AML-193 (cell line): ENCODE data around the gene GRID2.

Experiments
- DNase-seq, 2 experiments: peaks; one replicate each; lab custom pipeline; 2025; lab: John Stamatoyannopoulos, UW

The GRID2 gene

DNA sequence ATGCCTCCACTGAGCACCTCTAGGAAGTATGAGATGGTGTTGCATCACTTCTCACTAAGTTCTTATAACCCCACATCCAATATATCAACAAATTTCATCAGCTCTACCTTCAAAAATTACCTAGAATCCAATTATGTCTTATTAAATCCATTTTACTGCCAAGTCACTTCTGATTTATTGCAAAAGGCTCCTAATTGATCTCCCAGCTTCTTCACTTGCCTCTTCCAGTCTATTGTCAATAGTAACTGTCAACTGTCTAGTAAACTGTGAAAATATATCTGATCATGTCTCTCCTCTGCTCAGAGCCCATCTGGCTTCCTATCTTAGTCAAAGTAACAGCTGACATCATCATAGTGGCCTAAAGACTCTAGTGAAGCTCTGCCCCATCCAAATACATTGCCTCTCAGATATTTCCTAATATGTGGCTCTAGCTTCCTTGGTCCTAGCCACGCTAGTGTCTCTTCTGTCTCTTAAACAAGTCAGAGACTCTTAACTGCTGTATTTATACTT is 1110.3 kb downstream of the GRID2 start:
- DNase-seq = no peak

DNA sequence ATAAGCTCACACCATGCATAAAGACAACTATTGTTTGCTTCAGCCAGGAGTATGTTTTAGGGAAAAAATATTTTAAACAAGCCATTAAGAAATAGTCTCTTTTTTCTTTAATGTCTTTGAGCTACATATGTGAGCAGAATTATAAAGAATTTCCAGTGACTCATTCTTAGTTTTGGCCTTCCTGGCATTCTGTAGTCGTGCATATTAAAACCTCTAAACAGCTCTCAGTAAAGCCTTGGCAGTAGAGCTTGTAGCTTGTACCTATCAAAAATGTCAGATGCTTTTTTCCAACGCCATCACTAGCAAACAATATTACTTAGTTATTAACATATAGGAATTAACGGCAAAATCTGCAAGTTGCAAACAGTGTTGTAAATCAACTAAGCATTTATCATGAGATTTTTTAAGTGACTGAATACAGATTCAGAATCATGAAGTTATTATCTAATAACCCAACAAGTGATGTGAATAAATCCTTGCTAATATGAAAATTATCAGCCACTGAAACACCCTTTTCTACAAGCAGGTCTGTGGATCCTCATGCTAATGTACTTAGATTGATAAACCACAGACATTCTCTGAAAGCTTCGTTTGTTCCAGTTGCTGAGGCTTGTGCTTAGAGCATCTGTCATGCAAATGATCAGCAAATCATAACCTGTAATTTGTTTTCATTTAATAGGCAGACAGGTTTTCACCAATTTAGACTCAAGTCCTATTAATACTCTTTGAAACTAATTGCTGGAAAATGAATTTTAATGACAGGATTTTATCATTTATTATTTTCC is 1112.8 kb downstream of the GRID2 start:
- DNase-seq = no peak

DNA sequence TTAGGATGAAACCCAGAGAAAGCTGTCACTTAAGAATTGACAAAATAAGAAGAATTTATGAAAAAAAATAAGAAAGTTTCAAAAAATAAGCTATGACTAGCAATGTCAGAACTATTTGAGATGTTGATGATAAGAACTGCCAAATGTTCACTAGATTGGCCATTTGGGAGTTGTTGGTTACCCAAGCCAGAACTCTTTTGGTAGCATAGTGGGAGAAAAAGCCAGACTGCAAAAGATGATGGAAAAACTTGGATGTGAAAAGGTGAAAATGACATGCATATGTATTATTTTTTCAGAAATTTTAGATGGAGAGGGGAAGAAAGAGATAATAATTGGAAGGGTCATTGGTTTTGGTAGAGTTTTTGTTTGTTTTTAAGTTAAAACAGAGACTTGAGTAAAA is 1127.6 kb downstream of the GRID2 start:
- DNase-seq = no peak

GRCh38 chr4:93433840-93434239 is 1130.1 kb downstream of the GRID2 start:
- no peak for DNase-seq

DNA sequence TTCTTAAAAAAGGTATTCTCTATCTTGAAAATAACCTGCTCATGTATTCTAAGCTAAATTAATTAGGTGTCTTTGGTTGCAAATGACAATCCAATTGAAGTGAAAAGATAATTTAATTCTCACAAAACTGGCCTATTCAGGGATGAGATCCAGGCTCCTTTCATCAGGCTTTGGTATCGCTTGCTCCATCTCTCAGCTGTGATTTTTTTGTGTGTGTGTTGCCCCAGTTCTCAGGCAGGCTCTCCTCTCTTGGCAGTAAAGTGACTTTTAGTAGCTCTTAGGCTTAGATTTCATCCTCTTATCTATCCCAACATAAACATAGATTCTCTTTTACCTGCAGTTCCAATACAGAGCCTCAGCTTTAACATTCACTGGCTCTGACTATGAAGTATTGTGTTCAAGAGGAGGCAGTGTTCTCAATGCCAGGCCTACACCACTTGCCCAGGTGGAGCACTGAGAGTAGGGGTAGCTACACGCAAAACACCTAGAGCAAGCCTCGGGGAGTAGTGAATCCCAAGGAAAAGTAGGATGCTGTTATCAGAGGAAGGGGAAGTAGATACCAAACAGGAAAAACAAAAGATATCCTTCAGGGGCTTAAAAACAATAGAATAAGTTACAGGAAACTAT is 1132.3 kb downstream of the GRID2 start:
- no peak for DNase-seq

GRCh38 chr4:93437991-93438390 is 1134.2 kb downstream of the GRID2 start:
- no peak for DNase-seq

DNA sequence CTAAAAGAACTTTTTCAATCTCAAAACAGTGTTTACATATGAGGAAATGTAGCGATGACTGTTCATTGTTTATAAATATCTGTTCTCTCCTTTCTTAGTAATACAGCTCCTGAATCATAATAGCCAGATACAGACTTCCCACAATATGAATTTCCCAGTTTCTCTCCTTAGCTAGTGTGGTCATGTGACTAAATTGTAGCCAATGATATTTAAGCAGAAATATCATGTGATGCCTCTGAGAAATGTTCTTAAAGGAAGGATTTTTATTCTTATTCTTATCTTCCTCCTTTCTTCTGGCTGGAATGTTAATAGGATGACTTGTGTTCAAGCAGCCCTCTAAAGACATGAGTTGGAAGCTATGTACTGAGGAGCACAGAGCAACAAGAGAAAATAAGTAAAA is 1141.1 kb downstream of the GRID2 start:
- DNase-seq = no peak

DNA sequence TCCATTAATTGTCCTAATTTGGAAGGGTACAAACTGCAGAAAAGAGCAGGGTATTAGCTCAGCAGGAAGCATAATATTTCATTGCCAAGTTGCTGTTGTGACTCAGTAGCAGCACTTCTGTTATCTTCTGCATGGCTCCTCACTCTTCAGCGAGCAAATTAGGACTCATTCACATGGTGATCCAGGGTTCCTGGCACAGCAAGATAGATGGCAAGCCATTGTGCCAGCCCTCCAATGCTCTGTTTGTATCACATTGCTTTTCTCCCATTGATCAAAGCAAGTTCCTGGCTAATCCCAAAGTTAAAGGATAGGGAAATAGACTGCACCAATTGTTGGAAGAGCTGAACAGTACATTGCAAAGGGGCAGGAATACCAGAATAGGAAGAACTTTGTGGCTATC is 1142.3 kb downstream of the GRID2 start:
- DNase-seq = no peak

DNA sequence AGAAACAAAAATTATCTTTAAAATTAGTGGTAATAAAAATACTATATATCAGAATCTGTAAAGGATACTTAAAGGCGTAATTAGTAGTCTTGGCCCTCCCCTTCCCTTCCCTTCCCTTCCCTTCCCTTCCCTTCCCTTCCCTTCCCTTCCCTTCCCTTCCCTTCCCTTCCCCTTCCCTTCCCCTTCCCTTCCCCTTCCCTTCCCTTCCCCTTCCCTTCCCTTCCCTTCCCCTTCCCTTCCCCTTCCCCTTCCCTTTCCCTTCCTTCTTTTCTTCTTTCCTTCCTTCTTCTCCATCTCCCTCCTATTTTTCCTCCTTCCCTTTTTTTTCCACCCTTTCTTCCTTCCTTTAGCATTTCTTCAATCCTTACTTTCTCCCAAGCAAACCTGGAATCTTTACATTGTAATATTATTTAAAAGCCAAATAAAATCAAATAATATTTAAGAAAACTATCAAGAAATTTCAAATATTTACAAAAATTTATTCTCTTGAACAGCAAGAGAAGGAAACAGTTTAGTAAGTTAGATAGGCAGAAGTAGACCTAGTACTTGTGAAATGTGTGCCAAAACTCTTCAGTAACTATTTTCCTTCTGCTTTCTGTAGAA is 1145.0 kb downstream of the GRID2 start:
- DNase-seq = no peak

GRCh38 chr4:93451954-93452353 is 1148.2 kb downstream of the GRID2 start:
- DNase-seq = no peak

- no peak for DNase-seq
Measured at GRCh38 chr4:93461541-93461940, 1157.8 kb downstream of the GRID2 start.

- DNase-seq = no peak
Measured at GRCh38 chr4:93466446-93466845, 1162.7 kb downstream of the GRID2 start.

- DNase-seq = no peak
Measured at GRCh38 chr4:93467484-93468155, 1163.9 kb downstream of the GRID2 start.

DNA sequence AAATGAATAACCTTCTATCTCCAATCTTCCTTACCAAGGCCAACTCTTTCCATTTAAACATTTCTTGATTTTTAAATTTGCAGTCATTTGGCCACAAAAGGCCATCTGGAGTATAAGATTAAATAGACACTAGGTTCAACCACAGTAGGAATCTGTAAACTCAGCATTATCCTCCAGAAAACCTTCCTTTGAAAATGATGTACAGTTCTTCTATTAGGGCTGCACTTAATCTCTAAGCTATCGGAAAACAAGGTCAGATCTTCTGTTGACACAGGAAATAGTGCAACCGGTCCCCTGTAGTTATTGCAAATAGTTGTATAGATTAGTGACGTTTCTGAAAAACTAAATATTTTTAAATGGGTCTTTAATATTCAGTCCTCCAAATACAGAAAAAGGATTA is 1165.8 kb downstream of the GRID2 start:
- no peak for DNase-seq

DNA sequence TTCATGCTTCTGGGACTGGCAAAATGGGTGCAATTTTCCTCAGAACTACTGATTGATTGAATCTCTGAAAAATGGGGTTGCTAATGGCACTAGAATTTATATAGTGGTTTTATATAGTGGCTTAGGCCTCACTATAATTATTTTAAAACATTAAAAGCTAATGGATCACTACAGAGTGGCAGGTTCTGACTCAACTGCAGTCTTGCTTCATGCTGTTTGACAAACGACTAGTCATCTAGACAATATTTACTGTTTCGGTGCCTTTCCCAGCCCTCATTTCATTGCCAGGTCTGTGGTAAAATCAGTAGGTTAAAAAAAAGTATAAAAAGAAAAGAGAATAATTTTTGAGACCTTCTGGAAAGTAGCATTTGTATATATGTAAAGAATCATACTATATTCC is 1172.0 kb downstream of the GRID2 start:
- DNase-seq = no peak

DNA sequence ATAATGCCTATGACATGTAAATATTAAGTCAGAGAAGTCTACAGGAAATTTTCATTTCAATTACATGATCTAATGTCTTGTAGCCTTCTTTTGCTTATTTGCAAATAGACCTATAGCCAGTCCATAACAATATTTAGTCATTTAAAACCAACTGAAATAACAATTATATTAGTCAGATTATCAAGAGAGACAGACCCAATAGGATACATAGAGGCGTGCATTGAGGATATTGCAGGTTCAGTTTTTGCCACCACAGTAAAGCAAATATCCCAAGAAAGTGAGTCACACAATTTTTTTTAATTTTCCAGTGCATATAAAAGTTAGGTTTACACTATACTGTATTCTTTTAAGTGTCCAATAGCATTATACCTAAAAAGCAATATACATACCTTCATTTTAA is 1175.0 kb downstream of the GRID2 start:
- no peak for DNase-seq

DNA sequence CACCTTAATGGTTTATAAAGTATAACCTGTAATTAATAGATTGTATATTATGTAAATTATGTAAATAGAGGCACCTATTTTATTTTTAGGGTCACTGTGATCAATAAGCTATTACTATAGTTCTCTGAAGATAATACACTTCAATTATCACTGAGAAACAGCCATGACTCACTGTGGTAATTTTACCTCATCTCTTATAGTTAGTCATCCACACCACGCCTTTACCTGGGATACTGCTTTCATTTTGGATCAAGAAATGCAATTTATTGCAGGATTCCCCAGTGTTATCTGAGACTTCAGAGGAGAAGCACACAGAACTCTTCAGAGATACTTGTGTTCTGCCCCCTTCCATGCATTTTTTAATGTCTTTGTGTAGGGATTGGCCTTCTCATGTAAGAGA is 1176.7 kb downstream of the GRID2 start:
- DNase-seq = no peak

DNA sequence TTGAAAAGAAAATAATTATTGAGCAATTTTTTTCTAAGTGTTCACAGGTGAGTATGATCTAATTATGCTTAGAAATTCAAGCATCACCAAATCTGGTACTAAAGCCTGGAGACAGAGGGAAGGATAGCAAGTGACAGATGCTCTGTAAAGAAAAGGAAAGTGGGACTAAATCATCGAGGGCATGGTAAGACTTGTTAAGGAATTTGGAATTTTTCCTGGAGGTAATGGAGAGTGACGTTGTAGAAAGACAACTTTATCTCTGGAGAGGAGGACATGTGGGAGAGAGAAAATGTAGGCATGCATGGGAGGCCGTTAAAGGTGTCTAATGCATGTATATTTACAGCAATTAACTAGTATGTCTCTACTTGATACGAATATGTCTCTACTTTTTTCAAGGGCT is 1191.6 kb downstream of the GRID2 start:
- DNase-seq = no peak

DNA sequence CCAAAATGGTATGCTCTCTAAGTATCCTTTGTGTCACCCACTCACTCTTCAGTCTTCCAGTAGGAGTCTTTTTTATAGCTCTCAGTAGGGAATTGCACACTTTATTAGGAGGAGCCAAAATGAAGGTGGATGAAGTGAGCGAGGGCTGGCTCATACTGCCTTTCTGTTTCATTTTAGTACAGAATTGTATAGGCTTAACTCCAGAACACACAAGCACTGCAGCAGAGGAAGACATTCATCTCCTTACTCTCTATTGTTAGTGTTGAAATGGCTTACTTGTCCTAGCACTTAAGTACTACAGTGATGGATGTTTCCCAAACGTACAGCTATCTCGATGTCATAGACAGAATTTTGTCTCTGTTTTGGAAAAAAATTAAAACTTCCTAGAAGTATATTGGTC is 1197.5 kb downstream of the GRID2 start:
- no peak for DNase-seq

DNA sequence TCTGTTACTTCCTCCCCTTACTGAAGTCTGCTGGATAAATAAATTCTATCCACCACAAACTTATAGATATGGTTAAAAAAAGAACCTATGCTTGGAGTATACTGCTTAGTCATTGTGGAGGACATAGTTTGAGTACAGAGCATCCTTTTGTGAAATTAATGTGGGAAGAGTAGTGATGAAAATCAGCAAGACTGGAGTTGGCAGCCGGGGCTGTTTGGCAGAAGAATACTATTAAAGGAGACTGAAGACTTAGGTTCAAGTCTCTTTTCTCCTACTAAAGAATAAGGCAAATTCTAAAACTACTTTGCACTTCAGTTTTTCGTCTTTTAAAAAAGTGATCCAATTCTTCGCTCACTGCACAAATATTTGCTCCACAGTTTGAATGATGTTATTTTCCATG is 1198.2 kb downstream of the GRID2 start:
- DNase-seq = no peak

GRCh38 chr4:93502991-93503390 is 1199.2 kb downstream of the GRID2 start:
- no peak for DNase-seq

GRCh38 chr4:93513851-93514250 is 1210.1 kb downstream of the GRID2 start:
- DNase-seq = no peak

DNA sequence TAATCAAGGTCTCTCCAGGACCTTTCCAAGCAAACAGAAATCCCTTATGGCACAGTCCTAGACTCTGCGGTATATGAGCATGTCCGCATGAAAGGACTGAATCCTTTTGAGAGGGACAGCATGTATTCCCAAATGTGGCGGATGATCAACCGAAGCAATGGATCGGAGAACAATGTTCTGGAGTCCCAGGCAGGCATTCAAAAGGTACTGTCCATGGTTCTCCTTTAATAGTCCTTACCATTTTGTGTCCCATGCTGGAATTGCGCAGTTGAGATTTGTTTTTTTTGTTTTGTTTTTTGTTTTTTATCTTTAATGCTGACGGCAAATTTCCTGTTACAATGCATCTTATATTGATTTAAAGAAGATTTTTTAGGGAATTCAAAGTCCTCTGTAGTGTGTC is 1211.4 kb downstream of the GRID2 start:
- no peak for DNase-seq
